Measurements from ENCODE around the gene MBD6. TPM values are rescaled to one million over a fixed set of nuclear protein-coding genes. Genes with fewer than 3 reads are reported as not detected.

Gene MBD6
- total and polyA plus RNA-seq, 2 of the 8 experiments (the other 6 are each of a cell fraction or from before 2014, with no cell fraction given) = 3.9 to 32.3 TPM

DNA sequence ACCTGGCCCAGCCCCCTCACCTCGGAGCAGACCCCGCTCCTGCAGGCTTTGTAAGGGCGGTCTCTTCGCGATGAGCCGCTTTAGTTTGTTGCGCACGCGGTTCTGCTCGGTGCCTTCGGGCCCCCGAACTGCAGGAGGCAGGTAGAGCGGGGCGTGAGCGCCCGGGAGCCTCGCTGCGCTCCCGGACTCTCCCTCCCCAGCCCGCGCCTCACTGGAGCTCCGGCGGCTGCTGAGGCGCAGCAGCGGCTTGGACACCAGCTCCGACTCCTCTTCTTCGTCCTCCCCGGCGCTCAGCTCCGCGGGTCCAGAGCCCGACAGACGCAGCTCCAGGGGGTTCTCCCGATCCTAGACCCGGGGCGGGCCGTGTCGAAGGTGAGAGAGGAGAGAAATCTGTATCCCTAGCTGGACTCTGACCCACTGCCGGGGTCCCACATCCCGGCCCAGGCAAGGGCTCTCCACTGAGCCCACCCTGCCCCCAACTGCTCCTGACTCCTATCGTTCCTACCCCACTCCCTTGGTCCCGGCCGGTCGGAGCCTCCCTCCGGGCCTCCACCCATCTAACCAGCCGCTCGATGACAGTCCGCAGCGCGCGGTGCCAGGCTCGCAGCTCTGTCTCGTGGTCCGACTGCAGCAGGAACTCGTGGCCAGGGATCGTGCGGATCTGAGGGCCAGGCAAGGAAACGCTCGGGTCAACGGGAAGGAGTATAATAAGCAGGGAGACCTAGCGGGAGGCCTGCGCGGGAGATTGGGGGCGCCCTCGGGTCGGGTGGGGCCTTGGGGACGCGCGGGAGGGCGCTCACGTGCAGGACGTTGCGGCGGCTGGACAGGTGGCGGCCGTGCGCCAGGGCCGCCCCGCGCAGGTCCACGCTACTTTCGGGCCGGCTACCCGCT, 47.1 kb upstream of the MBD6 start (continued):
- TF ChIP-seq, protein P1, sequence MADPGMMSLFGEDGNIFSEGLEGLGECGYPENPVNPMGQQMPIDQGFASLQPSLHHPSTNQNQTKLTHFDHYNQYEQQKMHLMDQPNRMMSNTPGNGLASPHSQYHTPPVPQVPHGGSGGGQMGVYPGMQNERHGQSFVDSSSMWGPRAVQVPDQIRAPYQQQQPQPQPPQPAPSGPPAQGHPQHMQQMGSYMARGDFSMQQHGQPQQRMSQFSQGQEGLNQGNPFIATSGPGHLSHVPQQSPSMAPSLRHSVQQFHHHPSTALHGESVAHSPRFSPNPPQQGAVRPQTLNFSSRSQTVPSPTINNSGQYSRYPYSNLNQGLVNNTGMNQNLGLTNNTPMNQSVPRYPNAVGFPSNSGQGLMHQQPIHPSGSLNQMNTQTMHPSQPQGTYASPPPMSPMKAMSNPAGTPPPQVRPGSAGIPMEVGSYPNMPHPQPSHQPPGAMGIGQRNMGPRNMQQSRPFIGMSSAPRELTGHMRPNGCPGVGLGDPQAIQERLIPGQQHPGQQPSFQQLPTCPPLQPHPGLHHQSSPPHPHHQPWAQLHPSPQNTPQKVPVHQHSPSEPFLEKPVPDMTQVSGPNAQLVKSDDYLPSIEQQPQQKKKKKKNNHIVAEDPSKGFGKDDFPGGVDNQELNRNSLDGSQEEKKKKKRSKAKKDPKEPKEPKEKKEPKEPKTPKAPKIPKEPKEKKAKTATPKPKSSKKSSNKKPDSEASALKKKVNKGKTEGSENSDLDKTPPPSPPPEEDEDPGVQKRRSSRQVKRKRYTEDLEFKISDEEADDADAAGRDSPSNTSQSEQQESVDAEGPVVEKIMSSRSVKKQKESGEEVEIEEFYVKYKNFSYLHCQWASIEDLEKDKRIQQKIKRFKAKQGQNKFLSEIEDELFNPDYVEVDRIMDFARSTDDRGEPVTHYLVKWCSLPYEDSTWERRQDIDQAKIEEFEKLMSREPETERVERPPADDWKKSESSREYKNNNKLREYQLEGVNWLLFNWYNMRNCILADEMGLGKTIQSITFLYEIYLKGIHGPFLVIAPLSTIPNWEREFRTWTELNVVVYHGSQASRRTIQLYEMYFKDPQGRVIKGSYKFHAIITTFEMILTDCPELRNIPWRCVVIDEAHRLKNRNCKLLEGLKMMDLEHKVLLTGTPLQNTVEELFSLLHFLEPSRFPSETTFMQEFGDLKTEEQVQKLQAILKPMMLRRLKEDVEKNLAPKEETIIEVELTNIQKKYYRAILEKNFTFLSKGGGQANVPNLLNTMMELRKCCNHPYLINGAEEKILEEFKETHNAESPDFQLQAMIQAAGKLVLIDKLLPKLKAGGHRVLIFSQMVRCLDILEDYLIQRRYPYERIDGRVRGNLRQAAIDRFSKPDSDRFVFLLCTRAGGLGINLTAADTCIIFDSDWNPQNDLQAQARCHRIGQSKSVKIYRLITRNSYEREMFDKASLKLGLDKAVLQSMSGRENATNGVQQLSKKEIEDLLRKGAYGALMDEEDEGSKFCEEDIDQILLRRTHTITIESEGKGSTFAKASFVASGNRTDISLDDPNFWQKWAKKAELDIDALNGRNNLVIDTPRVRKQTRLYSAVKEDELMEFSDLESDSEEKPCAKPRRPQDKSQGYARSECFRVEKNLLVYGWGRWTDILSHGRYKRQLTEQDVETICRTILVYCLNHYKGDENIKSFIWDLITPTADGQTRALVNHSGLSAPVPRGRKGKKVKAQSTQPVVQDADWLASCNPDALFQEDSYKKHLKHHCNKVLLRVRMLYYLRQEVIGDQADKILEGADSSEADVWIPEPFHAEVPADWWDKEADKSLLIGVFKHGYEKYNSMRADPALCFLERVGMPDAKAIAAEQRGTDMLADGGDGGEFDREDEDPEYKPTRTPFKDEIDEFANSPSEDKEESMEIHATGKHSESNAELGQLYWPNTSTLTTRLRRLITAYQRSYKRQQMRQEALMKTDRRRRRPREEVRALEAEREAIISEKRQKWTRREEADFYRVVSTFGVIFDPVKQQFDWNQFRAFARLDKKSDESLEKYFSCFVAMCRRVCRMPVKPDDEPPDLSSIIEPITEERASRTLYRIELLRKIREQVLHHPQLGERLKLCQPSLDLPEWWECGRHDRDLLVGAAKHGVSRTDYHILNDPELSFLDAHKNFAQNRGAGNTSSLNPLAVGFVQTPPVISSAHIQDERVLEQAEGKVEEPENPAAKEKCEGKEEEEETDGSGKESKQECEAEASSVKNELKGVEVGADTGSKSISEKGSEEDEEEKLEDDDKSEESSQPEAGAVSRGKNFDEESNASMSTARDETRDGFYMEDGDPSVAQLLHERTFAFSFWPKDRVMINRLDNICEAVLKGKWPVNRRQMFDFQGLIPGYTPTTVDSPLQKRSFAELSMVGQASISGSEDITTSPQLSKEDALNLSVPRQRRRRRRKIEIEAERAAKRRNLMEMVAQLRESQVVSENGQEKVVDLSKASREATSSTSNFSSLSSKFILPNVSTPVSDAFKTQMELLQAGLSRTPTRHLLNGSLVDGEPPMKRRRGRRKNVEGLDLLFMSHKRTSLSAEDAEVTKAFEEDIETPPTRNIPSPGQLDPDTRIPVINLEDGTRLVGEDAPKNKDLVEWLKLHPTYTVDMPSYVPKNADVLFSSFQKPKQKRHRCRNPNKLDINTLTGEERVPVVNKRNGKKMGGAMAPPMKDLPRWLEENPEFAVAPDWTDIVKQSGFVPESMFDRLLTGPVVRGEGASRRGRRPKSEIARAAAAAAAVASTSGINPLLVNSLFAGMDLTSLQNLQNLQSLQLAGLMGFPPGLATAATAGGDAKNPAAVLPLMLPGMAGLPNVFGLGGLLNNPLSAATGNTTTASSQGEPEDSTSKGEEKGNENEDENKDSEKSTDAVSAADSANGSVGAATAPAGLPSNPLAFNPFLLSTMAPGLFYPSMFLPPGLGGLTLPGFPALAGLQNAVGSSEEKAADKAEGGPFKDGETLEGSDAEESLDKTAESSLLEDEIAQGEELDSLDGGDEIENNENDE (IDR thresholded peaks at IDR 0.05; ENCODE audit: insufficient replicate concordance, low read length) = no peak
- TF ChIP-seq TAF1 (IDR thresholded peaks at IDR 0.05; ENCODE audit: low read depth, low read length) = 0 out of 2 replicates have a peak, but pooled peaks have one; percentile 1
- TF ChIP-seq, protein P2, sequence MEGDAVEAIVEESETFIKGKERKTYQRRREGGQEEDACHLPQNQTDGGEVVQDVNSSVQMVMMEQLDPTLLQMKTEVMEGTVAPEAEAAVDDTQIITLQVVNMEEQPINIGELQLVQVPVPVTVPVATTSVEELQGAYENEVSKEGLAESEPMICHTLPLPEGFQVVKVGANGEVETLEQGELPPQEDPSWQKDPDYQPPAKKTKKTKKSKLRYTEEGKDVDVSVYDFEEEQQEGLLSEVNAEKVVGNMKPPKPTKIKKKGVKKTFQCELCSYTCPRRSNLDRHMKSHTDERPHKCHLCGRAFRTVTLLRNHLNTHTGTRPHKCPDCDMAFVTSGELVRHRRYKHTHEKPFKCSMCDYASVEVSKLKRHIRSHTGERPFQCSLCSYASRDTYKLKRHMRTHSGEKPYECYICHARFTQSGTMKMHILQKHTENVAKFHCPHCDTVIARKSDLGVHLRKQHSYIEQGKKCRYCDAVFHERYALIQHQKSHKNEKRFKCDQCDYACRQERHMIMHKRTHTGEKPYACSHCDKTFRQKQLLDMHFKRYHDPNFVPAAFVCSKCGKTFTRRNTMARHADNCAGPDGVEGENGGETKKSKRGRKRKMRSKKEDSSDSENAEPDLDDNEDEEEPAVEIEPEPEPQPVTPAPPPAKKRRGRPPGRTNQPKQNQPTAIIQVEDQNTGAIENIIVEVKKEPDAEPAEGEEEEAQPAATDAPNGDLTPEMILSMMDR (IDR thresholded peaks at IDR 0.05; ENCODE audit: control extremely low read depth in 1 of 3, insufficient read depth in 1 of 3, low read depth in 1 of 3, low read length in 3 of 3) = 0 out of 4 replicates have a peak, but pooled peaks of 1 of the 3 experiments have one; percentile 4
- TF ChIP-seq YY1 (IDR thresholded peaks at IDR 0.05; ENCODE audit: low read depth, low read length) = no peak
- TF ChIP-seq, protein P3, sequence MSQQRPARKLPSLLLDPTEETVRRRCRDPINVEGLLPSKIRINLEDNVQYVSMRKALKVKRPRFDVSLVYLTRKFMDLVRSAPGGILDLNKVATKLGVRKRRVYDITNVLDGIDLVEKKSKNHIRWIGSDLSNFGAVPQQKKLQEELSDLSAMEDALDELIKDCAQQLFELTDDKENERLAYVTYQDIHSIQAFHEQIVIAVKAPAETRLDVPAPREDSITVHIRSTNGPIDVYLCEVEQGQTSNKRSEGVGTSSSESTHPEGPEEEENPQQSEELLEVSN (IDR thresholded peaks at IDR 0.05) = peak; percentile 84
- no peak for TF ChIP-seq EGR1 (IDR thresholded peaks at IDR 0.05; ENCODE audit: borderline replicate concordance, low read depth, low read length)

Data from H1 (cell line).